ENCODE results near the gene BTBD10. TPM values are rescaled to one million over a fixed set of nuclear protein-coding genes. Genes with fewer than 3 reads are reported as not detected.

The BTBD10 gene
- total RNA-seq, 1 donor from 2014 or later = 70.7 TPM

DNA sequence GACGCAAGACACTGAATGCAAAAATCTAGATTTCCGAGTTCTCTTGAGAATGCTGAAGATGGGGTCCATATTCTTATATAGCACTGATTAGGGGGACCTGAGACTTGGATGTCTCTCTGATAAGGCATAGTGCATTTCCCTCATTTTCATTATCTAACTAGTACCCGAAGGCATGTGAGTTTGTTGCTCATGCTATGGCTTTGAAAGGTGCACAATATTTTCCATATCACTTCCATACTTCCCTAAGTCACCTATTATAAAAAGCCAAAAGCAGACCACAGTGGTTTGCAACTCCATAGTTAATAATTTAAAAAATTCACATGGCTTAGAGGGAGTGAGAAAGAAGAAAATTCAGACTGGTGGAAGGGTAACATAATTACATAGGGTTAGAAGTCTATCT, 1.7 kb downstream of the BTBD10 start:
- DNase-seq (ENCODE audit: low read depth) = no peak
- Histone ChIP-seq H3K4me3 (ENCODE audit: low read depth, low read length) (no peak overlapping the region), H3K36me3 (ENCODE audit: control insufficient read depth, insufficient read depth, low read length) (no peaks in the 10 kb centered on the region), H3K27me3 (ENCODE audit: control insufficient read depth, insufficient read depth, low read length) (no peaks in the 10 kb centered on the region)
- TF ChIP-seq, protein P1, sequence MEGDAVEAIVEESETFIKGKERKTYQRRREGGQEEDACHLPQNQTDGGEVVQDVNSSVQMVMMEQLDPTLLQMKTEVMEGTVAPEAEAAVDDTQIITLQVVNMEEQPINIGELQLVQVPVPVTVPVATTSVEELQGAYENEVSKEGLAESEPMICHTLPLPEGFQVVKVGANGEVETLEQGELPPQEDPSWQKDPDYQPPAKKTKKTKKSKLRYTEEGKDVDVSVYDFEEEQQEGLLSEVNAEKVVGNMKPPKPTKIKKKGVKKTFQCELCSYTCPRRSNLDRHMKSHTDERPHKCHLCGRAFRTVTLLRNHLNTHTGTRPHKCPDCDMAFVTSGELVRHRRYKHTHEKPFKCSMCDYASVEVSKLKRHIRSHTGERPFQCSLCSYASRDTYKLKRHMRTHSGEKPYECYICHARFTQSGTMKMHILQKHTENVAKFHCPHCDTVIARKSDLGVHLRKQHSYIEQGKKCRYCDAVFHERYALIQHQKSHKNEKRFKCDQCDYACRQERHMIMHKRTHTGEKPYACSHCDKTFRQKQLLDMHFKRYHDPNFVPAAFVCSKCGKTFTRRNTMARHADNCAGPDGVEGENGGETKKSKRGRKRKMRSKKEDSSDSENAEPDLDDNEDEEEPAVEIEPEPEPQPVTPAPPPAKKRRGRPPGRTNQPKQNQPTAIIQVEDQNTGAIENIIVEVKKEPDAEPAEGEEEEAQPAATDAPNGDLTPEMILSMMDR (IDR thresholded peaks at IDR 0.05; ENCODE audit: insufficient read depth, low read length, poor library complexity, severe bottlenecking) = no peak

DNA sequence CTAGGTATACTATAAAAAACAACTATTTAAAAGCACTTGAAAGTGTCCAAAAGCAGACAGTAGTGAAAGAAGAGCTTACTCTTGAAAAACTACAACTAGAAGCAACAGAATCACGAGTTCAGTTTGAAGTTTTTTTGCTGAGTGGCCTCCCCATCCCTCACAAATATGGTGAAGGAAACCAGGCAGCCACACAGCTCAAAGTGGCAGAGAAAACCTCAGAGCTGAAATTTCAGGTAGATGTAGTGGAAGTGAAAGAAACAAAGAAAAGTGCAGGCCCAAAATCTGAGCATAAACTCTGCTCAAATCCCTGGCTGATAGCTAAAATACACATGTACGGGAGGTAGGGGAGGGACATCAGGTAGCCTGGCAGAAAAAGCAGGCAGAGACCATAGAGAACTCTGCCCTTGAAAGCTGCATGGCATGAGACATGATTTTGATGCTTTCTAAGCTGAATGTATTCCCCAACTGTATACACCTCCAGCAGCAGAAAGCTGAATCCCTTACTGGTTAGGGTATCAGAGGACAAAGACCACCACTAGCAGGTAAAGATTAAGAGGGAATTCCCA, 12.1 kb downstream of the BTBD10 start:
- no peak for DNase-seq (ENCODE audit: low read depth)
- Histone ChIP-seq H3K36me3 (ENCODE audit: control insufficient read depth, insufficient read depth, low read length) (no peaks in the 10 kb centered on the region), H3K27me3 (ENCODE audit: control insufficient read depth, insufficient read depth, low read length) (no peaks in the 10 kb centered on the region), H3K4me3 (ENCODE audit: low read depth, low read length) (no peak overlapping the region)
- TF ChIP-seq, protein P1 (IDR thresholded peaks at IDR 0.05; ENCODE audit: insufficient read depth, low read length, poor library complexity, severe bottlenecking) = no peak

DNA sequence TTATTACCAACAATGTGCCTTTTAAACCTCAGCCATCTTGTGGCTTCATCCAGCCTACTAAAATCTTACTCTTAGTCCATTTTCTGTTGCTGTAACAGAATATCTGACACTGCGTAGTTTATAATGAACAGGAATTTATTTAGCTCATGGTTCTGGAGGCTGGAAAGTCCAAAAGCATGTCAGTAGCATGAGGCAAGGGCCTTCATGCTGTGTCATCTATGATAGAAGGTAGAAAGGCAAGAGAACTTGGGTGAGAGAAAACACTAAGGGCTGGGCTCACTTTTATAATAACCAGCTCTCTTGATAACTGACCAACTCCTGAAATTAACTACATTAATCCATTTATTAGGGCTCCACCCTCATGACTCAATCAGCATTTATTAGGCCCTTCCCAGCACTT, 13.5 kb downstream of the BTBD10 start:
- Histone ChIP-seq H3K4me3 (ENCODE audit: low read depth, low read length) (no peak overlapping the region), H3K27me3 (ENCODE audit: control insufficient read depth, insufficient read depth, low read length) (no peaks in the 10 kb centered on the region), H3K36me3 (ENCODE audit: control insufficient read depth, insufficient read depth, low read length) (no peaks in the 10 kb centered on the region)
- TF ChIP-seq, protein P1 (IDR thresholded peaks at IDR 0.05; ENCODE audit: insufficient read depth, low read length, poor library complexity, severe bottlenecking) = no peak
- no peak for DNase-seq (ENCODE audit: low read depth)

- Histone ChIP-seq H3K36me3 (ENCODE audit: control insufficient read depth, insufficient read depth, low read length) (no peaks in the 10 kb centered on the region), H3K4me3 (ENCODE audit: low read depth, low read length) (no peak overlapping the region), H3K27me3 (ENCODE audit: control insufficient read depth, insufficient read depth, low read length) (no peaks in the 10 kb centered on the region)
- TF ChIP-seq, protein P1 (IDR thresholded peaks at IDR 0.05; ENCODE audit: insufficient read depth, low read length, poor library complexity, severe bottlenecking) = no peak
- no peak for DNase-seq (ENCODE audit: low read depth)
Measured at GRCh38 chr11:13448876-13449275, 14.1 kb downstream of the BTBD10 start.

DNA sequence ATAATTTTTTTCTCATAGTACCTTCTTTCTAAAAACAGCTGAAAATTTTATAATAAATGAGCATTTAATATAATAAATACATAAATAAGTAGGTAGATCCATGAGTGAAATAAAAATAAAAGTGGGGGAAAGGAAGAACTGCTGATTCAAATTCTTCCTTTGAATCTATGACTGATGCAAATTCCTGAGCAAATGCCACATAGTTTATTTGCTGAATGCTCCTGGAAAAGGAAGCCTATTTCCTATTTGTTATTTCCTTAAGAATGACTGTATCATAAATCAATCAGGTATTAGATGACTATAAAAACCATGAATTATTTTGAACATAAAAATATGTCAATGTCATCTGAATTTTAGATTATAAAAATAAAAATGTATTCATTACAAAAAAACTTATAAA, 16.6 kb downstream of the BTBD10 start:
- H3K27me3 ChIP-seq (ENCODE audit: control insufficient read depth, insufficient read depth, low read length) = no peaks in the 10 kb centered on the region
- no peak for DNase-seq (ENCODE audit: low read depth)
- TF ChIP-seq, protein P1 (IDR thresholded peaks at IDR 0.05; ENCODE audit: insufficient read depth, low read length, poor library complexity, severe bottlenecking) = no peak
- H3K4me3 ChIP-seq (ENCODE audit: low read depth, low read length) = no peak overlapping the region
- no peaks in the 10 kb centered on the region for H3K36me3 ChIP-seq (ENCODE audit: control insufficient read depth, insufficient read depth, low read length)

- TF ChIP-seq, protein P1 (IDR thresholded peaks at IDR 0.05; ENCODE audit: insufficient read depth, low read length, poor library complexity, severe bottlenecking) = no peak
- H3K4me3 ChIP-seq (ENCODE audit: low read depth, low read length) = no peak overlapping the region
- no peak for DNase-seq (ENCODE audit: low read depth)
- no peaks in the 10 kb centered on the region for H3K36me3 ChIP-seq (ENCODE audit: control insufficient read depth, insufficient read depth, low read length)
- no peaks in the 10 kb centered on the region for H3K27me3 ChIP-seq (ENCODE audit: control insufficient read depth, insufficient read depth, low read length)
Measured at GRCh38 chr11:13445588-13445987, 17.4 kb downstream of the BTBD10 start.

Data from kidney epithelial cell (primary cell).